KMS-11 (cell line): ENCODE results near the gene ZNF581.
A peak's percentile ranks its signal among the peaks of the same experiment; 100 is the strongest.

Source experiments
- H2AFZ ChIP-seq: fragments of 200-600 bp; sonication (generic); 2 replicates; pipeline ENCODE4 v1.6.1; 2016; ENCODE audit warnings: antibody characterized with exemption, mixed run types, low read depth
- H3K27ac ChIP-seq: fragments of 200-600 bp; sonication (generic); 2 replicates; pipeline ENCODE4 v1.6.1; 2016; ENCODE audit warnings: mild to moderate bottlenecking, mixed run types
- H3K27me3 ChIP-seq: fragments of 200-600 bp; sonication (generic); 2 replicates; pipeline ENCODE4 v1.6.1; 2017; ENCODE audit warnings: mild to moderate bottlenecking, low read depth, mixed run types, moderate library complexity; ENCODE audit not compliant: insufficient read depth
- H3K36me3 ChIP-seq: fragments of 200-600 bp; sonication (generic); 2 replicates; pipeline ENCODE4 v1.6.1; 2017; ENCODE audit warnings: mild to moderate bottlenecking, mixed run types; ENCODE audit not compliant: insufficient read depth
- H3K4me1 ChIP-seq: fragments of 200-600 bp; sonication (generic); 2 replicates; pipeline ENCODE4 v1.6.1; 2016; ENCODE audit warnings: mild to moderate bottlenecking, low read depth, mixed run types; ENCODE audit not compliant: poor library complexity, severe bottlenecking
- H3K4me2 ChIP-seq: fragments of 200-600 bp; sonication (generic); 2 replicates; pipeline ENCODE4 v1.7.0; 2016; ENCODE audit warnings: mild to moderate bottlenecking, mixed run types
- H3K4me3 ChIP-seq: fragments of 200-600 bp; sonication (generic); IDR thresholded peaks from 2 replicates; pipeline ENCODE4 v1.6.1; 2017; ENCODE audit warnings: low read depth, low read length, mixed read lengths; ENCODE audit not compliant: insufficient read depth
- H3K79me2 ChIP-seq: fragments of 200-600 bp; sonication (generic); 2 replicates; pipeline ENCODE4 v1.6.1; 2016; ENCODE audit warnings: low read depth, mixed run types; ENCODE audit not compliant: insufficient read depth
- H3K9ac ChIP-seq: fragments of 200-600 bp; sonication (generic); 2 replicates; pipeline ENCODE4 v1.6.1; 2016; ENCODE audit warnings: mild to moderate bottlenecking, mixed run types
- H4K20me1 ChIP-seq: fragments of 200-600 bp; sonication (generic); 2 replicates; pipeline ENCODE4 v1.6.1; 2016; ENCODE audit warnings: mild to moderate bottlenecking, mixed run types; ENCODE audit not compliant: insufficient read depth
- CTCF ChIP-seq: fragments of 200-600 bp; sonication (generic); conservative IDR thresholded peaks from 2 replicates; pipeline ENCODE4 v1.6.1; 2017; ENCODE audit warnings: low read depth, mild to moderate bottlenecking, antibody characterized with exemption, low read length, moderate library complexity, mixed read lengths

Gene ZNF581

GRCh38 chr19:55635334-55635717, 8.1 kb upstream of the ZNF581 start:
- TF ChIP-seq CTCF, result no peak
- Histone ChIP-seq H2AFZ (no peak overlapping the region), H4K20me1 (no peaks in the 10 kb centered on the region), H3K9ac (peak overlapping the region; percentile 84), H3K4me3 (peak overlapping the region; percentile 64), H3K4me2 (peak overlapping the region; percentile 97), H3K4me1 (peaks cover 30% of the 10 kb centered on the region), H3K27ac (peak overlapping the region; percentile 60), H3K79me2 (peaks cover 26% of the 10 kb centered on the region), H3K36me3 (no peaks in the 10 kb centered on the region), H3K27me3 (no peaks in the 10 kb centered on the region)

- Histone ChIP-seq H3K36me3 (no peaks in the 10 kb centered on the region), H3K4me2 (peak overlapping the region; percentile 97), H3K9ac (no peak overlapping the region), H4K20me1 (no peaks in the 10 kb centered on the region), H3K4me3 (no peak overlapping the region), H3K27ac (no peak overlapping the region), H3K27me3 (no peaks in the 10 kb centered on the region), H3K79me2 (peaks cover 26% of the 10 kb centered on the region), H3K4me1 (peaks cover 30% of the 10 kb centered on the region), H2AFZ (no peak overlapping the region)
- no peak for TF ChIP-seq CTCF
Observed at GRCh38 chr19:55635856-55636440, 7.5 kb upstream of the ZNF581 start.

- H3K9ac ChIP-seq, result no peak overlapping the region
- H3K79me2 ChIP-seq, result peaks cover 26% of the 10 kb centered on the region
- no peak for TF ChIP-seq CTCF
- H3K4me3 ChIP-seq, result no peak overlapping the region
- H3K36me3 ChIP-seq, result no peaks in the 10 kb centered on the region
- H3K4me2 ChIP-seq, result no peak overlapping the region; the same call in 1 of the 2 replicates
- no peaks in the 10 kb centered on the region for H3K27me3 ChIP-seq
- H3K4me1 ChIP-seq, result peaks cover 27% of the 10 kb centered on the region
- H3K27ac ChIP-seq, result no peak overlapping the region
- no peaks in the 10 kb centered on the region for H4K20me1 ChIP-seq
- no peak overlapping the region for H2AFZ ChIP-seq
Observed at GRCh38 chr19:55636723-55637122, 6.7 kb upstream of the ZNF581 start.

GRCh38 chr19:55637534-55637933, 5.9 kb upstream of the ZNF581 start:
- H3K4me2 ChIP-seq, result no peak overlapping the region
- H3K79me2 ChIP-seq, result peaks cover 32% of the 10 kb centered on the region
- H3K27me3 ChIP-seq, result no peaks in the 10 kb centered on the region
- no peak overlapping the region for H3K27ac ChIP-seq
- TF ChIP-seq CTCF, result no peak
- H3K9ac ChIP-seq, result no peak overlapping the region
- H3K36me3 ChIP-seq, result no peaks in the 10 kb centered on the region
- peaks cover 20% of the 10 kb centered on the region for H3K4me1 ChIP-seq
- no peaks in the 10 kb centered on the region for H4K20me1 ChIP-seq
- no peak overlapping the region for H3K4me3 ChIP-seq
- H2AFZ ChIP-seq, result no peak overlapping the region
